Heart left ventricle (tissue), 16 donors: ENCODE data around the gene ACO1. TPM values are rescaled to one million over a fixed set of nuclear protein-coding genes. Genes with fewer than 3 reads are reported as not detected.
"Not testable (repeated sequence)": the region's sequence is repeated elsewhere in the genome, so short reads cannot be mapped to it uniquely, and the experiment has no call there.

ENCODE experiments used
- ATAC-seq, 4 donors: fragments of 200-7000 bp; cut with Tn5 transposase; one replicate each; pipeline ENCODE4 v1.9.1; 2020 to 2022; ENCODE audit warnings: moderate library complexity in 4 of 4, mild to moderate bottlenecking in 3 of 4, moderate number of reproducible peaks in 1 of 4
- DNase-seq, 5 donors: peaks; one replicate each; pipeline ENCODE4 v3.0.0-alpha.2; 2020
- H3K27ac ChIP-seq, 12 donors: fragments of 200-600 bp; sonication (generic) in 4 of 12; one replicate each; pipeline versions ENCODE4 v1.5.0 to v1.8.0; 2016 to 2022; ENCODE audit warnings: mild to moderate bottlenecking in 2 of 12
- H3K27me3 ChIP-seq, 9 donors: fragments of 200-600 bp; sonication (generic) in 2 of 9; one replicate each; pipeline versions ENCODE4 v1.5.1 to v1.8.0; 2016 to 2022; ENCODE audit warnings: mild to moderate bottlenecking in 3 of 9
- H3K36me3 ChIP-seq, 9 donors: fragments of 200-600 bp; sonication (generic) in 2 of 9; one replicate each; pipeline versions ENCODE4 v1.5.0 to v1.8.0; 2018 to 2022; ENCODE audit warnings: mild to moderate bottlenecking in 2 of 9
- H3K4me1 ChIP-seq, 12 donors: fragments of 200-600 bp; sonication (generic) in 4 of 12; one replicate each; pipeline versions ENCODE4 v1.5.0 to v1.8.0; 2016 to 2022; ENCODE audit warnings: mild to moderate bottlenecking in 3 of 12
- H3K4me3 ChIP-seq, 12 donors: fragments of 200-600 bp; sonication (generic) in 4 of 12; one replicate each; pipeline versions ENCODE4 v1.5.0 to v1.8.0; 2017 to 2022; ENCODE audit warnings: mild to moderate bottlenecking in 9 of 12, moderate library complexity in 4 of 12
- H3K9me3 ChIP-seq, 12 donors: fragments of 200-600 bp; sonication (generic) in 4 of 12; one replicate each; pipeline versions ENCODE4 v1.5.0 to v1.8.0; 2016 to 2022; ENCODE audit warnings: mild to moderate bottlenecking in 1 of 12
- POLR2A ChIP-seq, 2 donors: fragments of 450-650 bp; IDR thresholded peaks; one replicate each; pipeline ENCODE4 v1.6.1; 2017; ENCODE audit warnings: antibody characterized with exemption in 2 of 2, mild to moderate bottlenecking in 2 of 2, moderate library complexity in 2 of 2
- WGBS, 4 donors: extraction: QIAGEN DNeasy Blood & Tissue Kit in 2 of 4; methylation state at CpG; one replicate each; pipeline versions ENCODE4 v1.1.5 to v1.1.7; 2013 to 2018; 5-methylcytosine and 5-hydroxymethylcytosine counted together
- intact Hi-C, 10 donors: fragments of 100-400 bp; cut with DNase I; formaldehyde crosslinking; loops; one replicate each; pipeline versions ENCODE4 v1.11.1 to v1.14.2; 2022
- polyA plus RNA-seq, 2 donors: library from polyadenylated mRNA; stranded (reverse); fragments of 200-250 nt; gene quantifications; one replicate each; pipeline ENCODE4 v1.2.3, GENCODE V29; 2013
- total RNA-seq, 9 donors: library from RNA; depleted of rRNA in 2 of 9; stranded (reverse); fragments of >200 nt in 2 of 9; fragmentation: NEBNext Ultra II Directional in 3 of 9; extraction: Animal tissue kit (Norgen Biotek cat#: 25700) in 3 of 9; gene quantifications; one replicate each; pipeline versions ENCODE4 v1.1.0 to v1.2.4, GENCODE V29; 2016 to 2023
- TF ChIP-seq, protein P1 (sequence below), 12 donors: fragments of 200-600 bp; sonication (generic) in 4 of 12; IDR thresholded peaks; one replicate each; pipeline versions ENCODE4 v1.5.0 to v1.8.0; 2018 to 2022; ENCODE audit warnings: antibody characterized with exemption in 12 of 12, mild to moderate bottlenecking in 5 of 12
- donor health status: ischemic (EF 13 %, LVEDD 7.1; RV severe dilation, severe dysfunction).
- donor health status: healthy with polysubstance abuse.
- donor health status: DM: no; HTN: yes; CAD: no.
- donor health status: DM: no; HTN: no; CAD: no.
- donor health status: ischemic (EF 25% LVEDD 6.9; RV normal size, moderate dysfunction).
- donor health status: ischemic (EF 25% LVEDD 5.7; RV mildly dilated, moderate dysfunction).
- donor health status: healthy.
- donor health status: DM: yes; HTN: yes; CAD: no.
- donor health status: ischemic (EF 35%, LVEDD 5.7; RV mildly dilated, moderate dysfunction).
- donor health status: nonischemic (EF 11% LVEDD 7.7; RV severe dilation, severe dysfunction).
- donor health status: DM: yes; HTN: yes; CAD: no.
- donor health status: PGD.
- donor health status: ischemic (EF 29% LVEDD 5.4; RV normal size, mild dysfunction).
- donor health status: nonischemic (EF 23%, LVEDD 6.1; RV moderate dilation, normal function).

Gene ACO1
- total and polyA plus RNA-seq, 11 donors = 17.6 to 68.3 (median 60.7) TPM

DNA sequence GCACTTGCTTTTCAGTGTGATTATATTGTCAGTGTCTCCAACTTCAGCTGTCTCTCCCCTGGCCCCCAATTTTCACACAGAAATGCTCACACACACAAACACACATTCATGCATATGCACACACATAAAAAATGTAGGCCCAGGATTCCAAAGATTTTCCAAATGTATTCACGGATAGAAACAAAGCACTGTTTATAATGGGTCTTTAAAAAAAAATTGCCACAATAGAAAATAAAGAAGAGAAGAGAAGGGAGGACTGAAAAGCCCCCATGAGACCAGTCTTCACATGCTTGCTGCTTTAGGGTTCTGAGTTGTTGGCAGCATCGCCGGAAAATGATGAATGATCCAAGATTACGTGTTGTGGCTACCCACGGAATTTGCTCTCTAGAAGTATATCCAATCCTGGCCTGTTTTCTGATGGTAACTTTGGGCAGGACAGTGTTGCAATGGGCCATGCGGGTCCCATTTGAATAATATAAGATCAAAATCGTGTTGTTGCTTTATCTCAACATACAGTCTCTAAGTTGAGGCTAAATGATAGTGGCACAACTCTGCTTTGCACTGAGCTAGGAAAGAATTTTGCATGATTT lies 36.2 kb upstream of the ACO1 start:
- H3K9me3 ChIP-seq = no peaks in the 10 kb centered on the region
- no peak overlapping the region for H3K4me3 ChIP-seq
- H3K27me3 ChIP-seq = no peaks in the 10 kb centered on the region
- no peaks in the 10 kb centered on the region for H3K36me3 ChIP-seq
- H3K27ac ChIP-seq = no peak overlapping the region
- intact Hi-C loops = loop anchor here in 1 of 10 donors (10.0 kb wide), 1 partner anchor 57 kb away; no protein-coding TSS in a partner anchor
- DNase-seq (no peak), ATAC-seq (no peak)
- 62 to 64% (median 63%) methylated on average over 7 of the region's 7 CpGs for whole genome bisulfite sequencing, 4 donors
- TF ChIP-seq, protein P1, sequence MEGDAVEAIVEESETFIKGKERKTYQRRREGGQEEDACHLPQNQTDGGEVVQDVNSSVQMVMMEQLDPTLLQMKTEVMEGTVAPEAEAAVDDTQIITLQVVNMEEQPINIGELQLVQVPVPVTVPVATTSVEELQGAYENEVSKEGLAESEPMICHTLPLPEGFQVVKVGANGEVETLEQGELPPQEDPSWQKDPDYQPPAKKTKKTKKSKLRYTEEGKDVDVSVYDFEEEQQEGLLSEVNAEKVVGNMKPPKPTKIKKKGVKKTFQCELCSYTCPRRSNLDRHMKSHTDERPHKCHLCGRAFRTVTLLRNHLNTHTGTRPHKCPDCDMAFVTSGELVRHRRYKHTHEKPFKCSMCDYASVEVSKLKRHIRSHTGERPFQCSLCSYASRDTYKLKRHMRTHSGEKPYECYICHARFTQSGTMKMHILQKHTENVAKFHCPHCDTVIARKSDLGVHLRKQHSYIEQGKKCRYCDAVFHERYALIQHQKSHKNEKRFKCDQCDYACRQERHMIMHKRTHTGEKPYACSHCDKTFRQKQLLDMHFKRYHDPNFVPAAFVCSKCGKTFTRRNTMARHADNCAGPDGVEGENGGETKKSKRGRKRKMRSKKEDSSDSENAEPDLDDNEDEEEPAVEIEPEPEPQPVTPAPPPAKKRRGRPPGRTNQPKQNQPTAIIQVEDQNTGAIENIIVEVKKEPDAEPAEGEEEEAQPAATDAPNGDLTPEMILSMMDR (IDR thresholded peaks at IDR 0.05) = no peak
- no peak for TF ChIP-seq POLR2A (IDR thresholded peaks at IDR 0.05)
- H3K4me1 ChIP-seq = no peaks in the 10 kb centered on the region

DNA sequence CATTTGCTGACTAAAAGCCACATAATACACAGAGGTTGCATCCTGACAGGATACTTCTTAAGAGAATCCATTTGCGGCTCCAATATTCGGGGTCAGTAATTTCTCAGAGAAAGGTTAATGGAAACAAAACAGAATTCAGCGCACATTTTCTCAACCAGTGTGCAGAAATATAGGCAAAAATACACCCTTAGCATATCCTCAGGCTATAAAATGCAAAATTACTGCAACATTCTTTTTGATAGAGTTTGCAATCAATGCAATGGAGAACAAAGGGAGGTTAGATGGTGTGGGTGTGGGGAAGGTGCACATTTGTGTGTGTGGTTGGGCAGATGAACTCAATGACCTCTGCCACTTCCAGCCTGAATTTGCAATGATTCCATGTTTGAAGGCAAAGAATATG lies 35.4 kb upstream of the ACO1 start:
- 84 to 88% (median 87%) methylated on average over 3 of the region's 3 CpGs for WGBS, 4 donors

DNA sequence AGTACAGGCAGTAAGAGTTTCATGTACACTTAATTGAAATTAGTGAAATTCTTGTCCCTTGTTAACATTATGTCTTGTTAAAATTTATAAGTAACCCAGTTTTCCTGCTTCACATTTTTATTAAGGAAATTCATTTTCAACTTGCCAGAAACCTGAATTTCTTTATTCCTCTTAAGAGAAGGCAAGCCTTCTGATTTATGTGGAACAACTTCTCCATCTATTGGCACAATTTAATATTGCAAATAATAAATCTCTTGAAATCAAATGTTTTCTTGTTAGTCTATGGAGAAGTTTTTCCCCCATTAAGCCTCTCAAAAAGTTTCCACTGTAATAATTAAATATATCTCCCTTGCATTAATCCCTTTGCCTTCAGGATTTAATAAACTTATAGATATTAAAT lies 33.8 kb upstream of the ACO1 start:
- intact Hi-C loops = no loop called here
- TF ChIP-seq, protein P1 (IDR thresholded peaks at IDR 0.05) = peak in 10 of 12 donors; percentile 12 to 59 (median 34)
- no peak for TF ChIP-seq POLR2A (IDR thresholded peaks at IDR 0.05)
- no peak for ATAC-seq
- Histone ChIP-seq H3K27ac (no peak overlapping the region), H3K4me3 (no peak overlapping the region), H3K4me1 (no peaks in the 10 kb centered on the region), H3K9me3 (no peaks in the 10 kb centered on the region), H3K36me3 (no peaks in the 10 kb centered on the region), H3K27me3 (no peaks in the 10 kb centered on the region)
- no peak for DNase-seq

More for the DNA sequence above, 35.4 kb upstream of the ACO1 start:
- Histone ChIP-seq H3K9me3 (no peaks in the 10 kb centered on the region), H3K36me3 (no peaks in the 10 kb centered on the region), H3K4me1 (no peaks in the 10 kb centered on the region), H3K27me3 (no peaks in the 10 kb centered on the region), H3K27ac (no peak overlapping the region), H3K4me3 (no peak overlapping the region)
- no peak for DNase-seq
- intact Hi-C loops = loop anchor here in 1 of 10 donors (10.0 kb wide), 1 partner anchor 56 kb away; no protein-coding TSS in a partner anchor
- TF ChIP-seq, protein P1 (IDR thresholded peaks at IDR 0.05) = no peak
- no peak for ATAC-seq

DNA sequence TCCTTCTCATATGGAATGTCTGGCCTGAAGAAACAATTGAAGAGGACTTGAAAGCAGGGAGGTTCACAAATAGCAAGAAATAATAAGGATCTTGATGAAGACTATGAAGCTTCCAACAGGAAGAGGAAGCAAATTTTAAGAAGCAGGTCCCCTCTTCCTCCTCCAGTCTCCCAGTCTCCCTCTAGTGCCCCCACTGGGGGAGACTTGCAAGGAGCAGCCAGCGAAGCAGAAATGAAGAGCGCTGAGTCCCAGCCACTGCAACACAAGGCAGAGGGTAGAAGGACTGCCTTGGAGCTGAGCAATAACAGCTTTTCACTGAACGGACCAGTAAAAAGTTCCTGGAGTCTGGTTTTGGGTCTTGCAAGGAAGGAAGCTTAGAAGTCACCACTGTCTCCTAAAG lies 32.6 kb upstream of the ACO1 start:
- 39 to 57% (median 52%) methylated on average over 3 of the region's 3 CpGs for WGBS, 4 donors
- TF ChIP-seq POLR2A (IDR thresholded peaks at IDR 0.05) = no peak
- TF ChIP-seq, protein P1 (IDR thresholded peaks at IDR 0.05) = peak in 1 of 12 donors; percentile 7
- Histone ChIP-seq H3K9me3 (no peaks in the 10 kb centered on the region), H3K4me1 (no peaks in the 10 kb centered on the region), H3K4me3 (peak overlapping the region in 1 of 12 donors; percentile 10), H3K27me3 (no peaks in the 10 kb centered on the region), H3K36me3 (no peaks in the 10 kb centered on the region), H3K27ac (no peak overlapping the region)
- intact Hi-C loops = no loop called here
- ATAC-seq (no peak), DNase-seq (no peak)

DNA sequence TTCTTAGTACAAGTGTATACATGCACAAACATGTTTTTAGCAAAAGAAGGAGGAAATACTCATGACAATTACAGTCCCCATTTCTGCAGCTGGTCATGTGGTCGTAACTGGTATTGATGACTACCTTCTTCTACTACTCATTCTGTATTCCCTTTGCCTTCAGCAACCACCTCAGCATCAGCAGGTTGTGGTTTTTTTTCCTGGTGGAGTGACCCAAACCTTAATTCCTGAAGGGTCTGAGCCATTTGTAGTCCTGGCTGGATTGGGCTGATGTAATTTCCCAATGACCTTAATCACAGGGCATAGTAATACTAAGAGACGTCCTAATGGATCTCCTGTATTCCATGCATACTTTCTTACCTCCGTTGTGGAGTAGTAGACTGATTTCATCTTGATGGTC lies 31.0 kb upstream of the ACO1 start:
- H3K27me3 ChIP-seq, DNase-seq, H3K27ac ChIP-seq, intact Hi-C loops, H3K4me3 ChIP-seq, ATAC-seq, H3K4me1 ChIP-seq, H3K36me3 ChIP-seq, H3K9me3 ChIP-seq: not testable (repeated sequence)
- 63 to 79% (median 72%) methylated on average over 3 of the region's 3 CpGs for WGBS, 4 donors
